Ascending aorta (tissue), 2 donors: Measurements from ENCODE around the gene NEDD9. TPM values are rescaled to one million over a fixed set of nuclear protein-coding genes. Genes with fewer than 3 reads are reported as not detected.

Source experiments
- DNase-seq, 2 donors: peaks; one replicate each; pipeline ENCODE4 v3.0.0-alpha.2; 2019; ENCODE audit warnings: low spot score in 2 of 2
- H3K27ac ChIP-seq, 2 donors: fragments of 200-600 bp; sonication (generic); one replicate each; pipeline ENCODE4 v1.5.1; 2016 to 2017; ENCODE audit warnings: mild to moderate bottlenecking in 1 of 2
- H3K27me3 ChIP-seq: fragments of 200-600 bp; sonication (generic); one replicate; pipeline ENCODE4 v1.5.1; 2017
- H3K36me3 ChIP-seq, 2 donors: fragments of 200-600 bp; sonication (generic); one replicate each; pipeline ENCODE4 v1.5.1; 2016
- H3K4me1 ChIP-seq, 2 donors: fragments of 200-600 bp; sonication (generic); one replicate each; pipeline ENCODE4 v1.5.1; 2016 to 2017; ENCODE audit warnings: mild to moderate bottlenecking in 1 of 2
- H3K4me3 ChIP-seq, 2 donors: fragments of 200-600 bp; sonication (generic); one replicate each; pipeline ENCODE4 v1.5.1; 2016 to 2017; ENCODE audit warnings: mild to moderate bottlenecking in 1 of 2
- H3K9me3 ChIP-seq, 2 donors: fragments of 200-600 bp; sonication (generic); one replicate each; pipeline ENCODE4 v1.5.1; 2016
- intact Hi-C: fragments of 100-400 bp; cut with DNase I; formaldehyde crosslinking; loops from one replicate; pipeline ENCODE4 v1.15.1; 2023
- total RNA-seq: library from RNA; depleted of rRNA; stranded (reverse); fragments of >200 nt; gene quantifications from one replicate; pipeline ENCODE4 v1.1.0, GENCODE V29; 2016
- TF ChIP-seq, protein P1 (sequence below), 3 experiments: fragments of 200-600 bp in 2 of 3; fragments of 450-650 bp in 1 of 3; sonication (generic) in 2 of 3; IDR thresholded peaks; one replicate each; pipeline ENCODE4 v1.5.1; 2016 to 2019; ENCODE audit warnings: antibody characterized with exemption in 3 of 3, mild to moderate bottlenecking in 1 of 3, moderate library complexity in 1 of 3

The NEDD9 gene
- total RNA-seq, 1 donor from 2014 or later: 150 TPM

DNA sequence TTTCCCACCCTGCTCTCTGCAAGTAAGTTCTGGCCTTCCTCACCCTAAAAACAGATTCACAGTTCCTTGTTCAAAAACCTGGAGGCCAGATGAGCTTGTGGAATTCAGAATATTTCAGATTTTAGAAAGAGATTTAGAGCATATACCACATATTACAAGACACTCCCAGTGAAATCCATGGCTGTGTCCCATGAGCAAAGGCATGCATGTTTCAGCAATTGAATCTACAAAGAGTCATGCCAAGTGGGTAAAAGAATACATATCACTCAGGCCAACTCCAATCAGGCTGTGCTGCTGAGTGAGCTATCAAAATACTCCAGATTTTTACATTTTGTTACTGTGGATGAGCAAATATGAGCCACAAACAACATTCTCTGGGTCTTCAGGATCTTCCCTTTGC lies 10.2 kb upstream of the NEDD9 start:
- Histone ChIP-seq H3K4me1 (peaks cover 11 to 38% of the 10 kb centered on the region in 2 donors), H3K27ac (peak overlapping the region in 1 of 2 donors; percentile 13), H3K4me3 (no peak overlapping the region), H3K27me3 (no peaks in the 10 kb centered on the region), H3K36me3 (no peaks in the 10 kb centered on the region), H3K9me3 (no peaks in the 10 kb centered on the region)
- no peak for DNase-seq
- TF ChIP-seq, protein P1, sequence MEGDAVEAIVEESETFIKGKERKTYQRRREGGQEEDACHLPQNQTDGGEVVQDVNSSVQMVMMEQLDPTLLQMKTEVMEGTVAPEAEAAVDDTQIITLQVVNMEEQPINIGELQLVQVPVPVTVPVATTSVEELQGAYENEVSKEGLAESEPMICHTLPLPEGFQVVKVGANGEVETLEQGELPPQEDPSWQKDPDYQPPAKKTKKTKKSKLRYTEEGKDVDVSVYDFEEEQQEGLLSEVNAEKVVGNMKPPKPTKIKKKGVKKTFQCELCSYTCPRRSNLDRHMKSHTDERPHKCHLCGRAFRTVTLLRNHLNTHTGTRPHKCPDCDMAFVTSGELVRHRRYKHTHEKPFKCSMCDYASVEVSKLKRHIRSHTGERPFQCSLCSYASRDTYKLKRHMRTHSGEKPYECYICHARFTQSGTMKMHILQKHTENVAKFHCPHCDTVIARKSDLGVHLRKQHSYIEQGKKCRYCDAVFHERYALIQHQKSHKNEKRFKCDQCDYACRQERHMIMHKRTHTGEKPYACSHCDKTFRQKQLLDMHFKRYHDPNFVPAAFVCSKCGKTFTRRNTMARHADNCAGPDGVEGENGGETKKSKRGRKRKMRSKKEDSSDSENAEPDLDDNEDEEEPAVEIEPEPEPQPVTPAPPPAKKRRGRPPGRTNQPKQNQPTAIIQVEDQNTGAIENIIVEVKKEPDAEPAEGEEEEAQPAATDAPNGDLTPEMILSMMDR (IDR thresholded peaks at IDR 0.05): no peak
- intact Hi-C loops: loop anchor here (1.0 to 5.0 kb wide), 2 partner anchors 9 to 125 kb away; no protein-coding TSS in a partner anchor

GRCh38 chr6:11241793-11242201 lies 9.3 kb upstream of the NEDD9 start:
- peak in 1 of 2 donors; percentile 88 for DNase-seq
- Histone ChIP-seq H3K27me3 (no peaks in the 10 kb centered on the region), H3K36me3 (no peaks in the 10 kb centered on the region), H3K27ac (peak overlapping the region; percentile 37 to 61), H3K4me1 (peaks cover 11 to 34% of the 10 kb centered on the region in 2 donors), H3K4me3 (no peak overlapping the region), H3K9me3 (no peaks in the 10 kb centered on the region)
- intact Hi-C loops: loop anchor here (1.0 to 5.0 kb wide), 3 partner anchors 10 to 255 kb away; no protein-coding TSS in a partner anchor
- TF ChIP-seq, protein P1 (IDR thresholded peaks at IDR 0.05): peak; percentile 82 to 96 (median 88)

- Histone ChIP-seq H3K4me1 (peaks cover 14 to 35% of the 10 kb centered on the region in 2 donors), H3K9me3 (no peaks in the 10 kb centered on the region), H3K4me3 (no peak overlapping the region), H3K36me3 (no peaks in the 10 kb centered on the region), H3K27me3 (no peaks in the 10 kb centered on the region), H3K27ac (peak overlapping the region; percentile 37 to 61)
- no peak for DNase-seq
- intact Hi-C loops: loop anchor here (1.0 to 5.0 kb wide), 2 partner anchors 126 to 255 kb away; no protein-coding TSS in a partner anchor
- TF ChIP-seq, protein P1 (IDR thresholded peaks at IDR 0.05): no peak
Observed at GRCh38 chr6:11241154-11241792, 8.8 kb upstream of the NEDD9 start.

- Histone ChIP-seq H3K9me3 (no peaks in the 10 kb centered on the region), H3K4me3 (no peak overlapping the region), H3K36me3 (no peaks in the 10 kb centered on the region), H3K27ac (no peak overlapping the region), H3K4me1 (peaks cover 14 to 32% of the 10 kb centered on the region in 2 donors), H3K27me3 (no peaks in the 10 kb centered on the region)
- TF ChIP-seq, protein P1 (IDR thresholded peaks at IDR 0.05): no peak
- no peak for DNase-seq
- intact Hi-C loops: no loop called here
Observed at GRCh38 chr6:11237956-11238355, 5.5 kb upstream of the NEDD9 start.

DNA sequence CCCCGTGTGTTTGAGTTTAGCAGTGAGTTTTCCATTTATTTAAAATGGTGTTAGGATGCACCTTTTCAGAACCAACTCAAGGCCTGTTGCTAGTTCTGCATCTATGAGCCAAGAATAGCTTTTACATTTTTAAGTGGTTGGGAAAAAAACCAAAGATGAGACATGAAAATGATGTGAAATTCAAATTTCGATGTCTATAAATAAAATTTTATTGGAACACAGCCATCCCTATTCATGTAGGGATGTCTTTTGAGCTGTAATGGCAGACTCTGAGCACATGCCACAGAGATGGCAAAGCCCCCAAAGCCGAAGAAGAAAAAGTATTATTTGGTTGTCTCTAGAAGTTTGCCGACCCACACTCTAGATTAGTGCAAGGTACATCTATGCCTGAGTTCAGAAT lies 5.0 kb upstream of the NEDD9 start:
- Histone ChIP-seq H3K4me1 (peaks cover 14 to 27% of the 10 kb centered on the region in 2 donors), H3K27me3 (no peaks in the 10 kb centered on the region), H3K27ac (no peak overlapping the region), H3K36me3 (no peaks in the 10 kb centered on the region), H3K9me3 (no peaks in the 10 kb centered on the region), H3K4me3 (no peak overlapping the region)
- DNase-seq: no peak
- intact Hi-C loops: no loop called here
- TF ChIP-seq, protein P1 (IDR thresholded peaks at IDR 0.05): no peak
